ENCODE measurements around the gene BANP.

Gene BANP

GRCh38 chr16:87970186-87970585, 19.0 kb downstream of the BANP start:
- Histone ChIP-seq H3K27ac (no peak overlapping the region), H3K36me3 (replicated peaks) (no peaks in the 10 kb centered on the region), H3K4me3 (ENCODE audit: low read depth, low read length) (no peak overlapping the region), H3K27me3 (replicated peaks) (no peaks in the 10 kb centered on the region)
- in situ Hi-C loops (cut with HindIII; ENCODE audit: low pct_ligation_motif_present, low sequenced_read_pairs): no loop called here
- TF ChIP-seq, protein P1, sequence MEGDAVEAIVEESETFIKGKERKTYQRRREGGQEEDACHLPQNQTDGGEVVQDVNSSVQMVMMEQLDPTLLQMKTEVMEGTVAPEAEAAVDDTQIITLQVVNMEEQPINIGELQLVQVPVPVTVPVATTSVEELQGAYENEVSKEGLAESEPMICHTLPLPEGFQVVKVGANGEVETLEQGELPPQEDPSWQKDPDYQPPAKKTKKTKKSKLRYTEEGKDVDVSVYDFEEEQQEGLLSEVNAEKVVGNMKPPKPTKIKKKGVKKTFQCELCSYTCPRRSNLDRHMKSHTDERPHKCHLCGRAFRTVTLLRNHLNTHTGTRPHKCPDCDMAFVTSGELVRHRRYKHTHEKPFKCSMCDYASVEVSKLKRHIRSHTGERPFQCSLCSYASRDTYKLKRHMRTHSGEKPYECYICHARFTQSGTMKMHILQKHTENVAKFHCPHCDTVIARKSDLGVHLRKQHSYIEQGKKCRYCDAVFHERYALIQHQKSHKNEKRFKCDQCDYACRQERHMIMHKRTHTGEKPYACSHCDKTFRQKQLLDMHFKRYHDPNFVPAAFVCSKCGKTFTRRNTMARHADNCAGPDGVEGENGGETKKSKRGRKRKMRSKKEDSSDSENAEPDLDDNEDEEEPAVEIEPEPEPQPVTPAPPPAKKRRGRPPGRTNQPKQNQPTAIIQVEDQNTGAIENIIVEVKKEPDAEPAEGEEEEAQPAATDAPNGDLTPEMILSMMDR (IDR thresholded peaks at IDR 0.05; ENCODE audit: low read depth, low read length, missing control alignments): no peak
- DNase-seq: no peak

DNA sequence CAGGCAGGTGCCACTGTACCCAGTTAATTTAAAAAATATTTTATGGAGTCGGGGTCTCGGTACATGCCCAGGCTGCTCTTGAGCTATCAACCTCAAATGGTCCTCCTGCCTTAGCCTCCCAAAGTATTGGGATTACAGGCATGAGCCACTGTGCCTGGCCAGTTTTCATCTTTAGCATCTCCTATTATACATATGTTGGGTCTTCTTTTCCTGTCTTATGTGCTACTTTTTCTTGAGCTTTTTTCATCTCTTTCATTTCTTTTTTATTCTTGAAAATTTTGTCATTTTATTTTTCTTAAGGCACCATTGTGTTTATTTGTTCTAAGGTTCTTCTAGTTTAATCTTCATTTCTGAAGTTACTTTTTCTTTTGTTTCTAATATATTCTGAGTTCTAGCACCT, 20.7 kb downstream of the BANP start:
- Histone ChIP-seq H3K27me3 (replicated peaks) (no peaks in the 10 kb centered on the region), H3K4me3 (ENCODE audit: low read depth, low read length) (no peak overlapping the region), H3K36me3 (replicated peaks) (no peaks in the 10 kb centered on the region), H3K27ac (no peak overlapping the region)
- TF ChIP-seq, protein P1 (IDR thresholded peaks at IDR 0.05; ENCODE audit: low read depth, low read length, missing control alignments): no peak
- no peak for DNase-seq
- in situ Hi-C loops (cut with HindIII; ENCODE audit: low pct_ligation_motif_present, low sequenced_read_pairs): no loop called here

- no peak for DNase-seq
- no peak overlapping the region for H3K4me3 ChIP-seq (ENCODE audit: low read depth, low read length)
- no peaks in the 10 kb centered on the region for H3K27me3 ChIP-seq (replicated peaks)
- in situ Hi-C loops (cut with HindIII; ENCODE audit: low pct_ligation_motif_present, low sequenced_read_pairs): no loop called here
- no peak overlapping the region for H3K27ac ChIP-seq
- TF ChIP-seq, protein P1 (IDR thresholded peaks at IDR 0.05; ENCODE audit: low read depth, low read length, missing control alignments): no peak
- no peaks in the 10 kb centered on the region for H3K36me3 ChIP-seq (replicated peaks)
These were observed 22.5 kb downstream of the BANP start for GRCh38 chr16:87973717-87974116.

- Histone ChIP-seq H3K27me3 (replicated peaks) (no peaks in the 10 kb centered on the region), H3K36me3 (replicated peaks) (no peaks in the 10 kb centered on the region), H3K27ac (no peak overlapping the region), H3K4me3 (ENCODE audit: low read depth, low read length) (no peak overlapping the region)
- in situ Hi-C loops (cut with HindIII; ENCODE audit: low pct_ligation_motif_present, low sequenced_read_pairs): no loop called here
- TF ChIP-seq, protein P1 (IDR thresholded peaks at IDR 0.05; ENCODE audit: low read depth, low read length, missing control alignments): no peak
- DNase-seq: no peak
These were observed 22.9 kb downstream of the BANP start for GRCh38 chr16:87974178-87974577.

- H3K4me3 ChIP-seq (ENCODE audit: low read depth, low read length): no peak overlapping the region
- no peaks in the 10 kb centered on the region for H3K36me3 ChIP-seq (replicated peaks)
- H3K27me3 ChIP-seq (replicated peaks): no peaks in the 10 kb centered on the region
- peak; percentile 27 for DNase-seq
- TF ChIP-seq, protein P1 (IDR thresholded peaks at IDR 0.05; ENCODE audit: low read depth, low read length, missing control alignments): no peak
- in situ Hi-C loops (cut with HindIII; ENCODE audit: low pct_ligation_motif_present, low sequenced_read_pairs): no loop called here
- no peak overlapping the region for H3K27ac ChIP-seq
These were observed 25.4 kb downstream of the BANP start for GRCh38 chr16:87976665-87977064.

- no peak overlapping the region for H3K4me3 ChIP-seq (ENCODE audit: low read depth, low read length)
These were observed 26.9 kb downstream of the BANP start for GRCh38 chr16:87978127-87978526.

More at GRCh38 chr16:87978127-87978526, 26.9 kb downstream of the BANP start:
- Histone ChIP-seq H3K27me3 (replicated peaks) (no peaks in the 10 kb centered on the region), H3K27ac (no peak overlapping the region), H3K36me3 (replicated peaks) (peaks cover 5% of the 10 kb centered on the region)
- TF ChIP-seq, protein P1 (IDR thresholded peaks at IDR 0.05; ENCODE audit: low read depth, low read length, missing control alignments): no peak
- in situ Hi-C loops (cut with HindIII; ENCODE audit: low pct_ligation_motif_present, low sequenced_read_pairs): no loop called here
- no peak for DNase-seq
